ENCODE results near the gene TUBG1. TPM values are rescaled to one million over a fixed set of nuclear protein-coding genes. Genes with fewer than 3 reads are reported as not detected.

The TUBG1 gene
- total and polyA plus RNA-seq, 10 donors = 9.5 to 33.8 (median 22.9) TPM

DNA sequence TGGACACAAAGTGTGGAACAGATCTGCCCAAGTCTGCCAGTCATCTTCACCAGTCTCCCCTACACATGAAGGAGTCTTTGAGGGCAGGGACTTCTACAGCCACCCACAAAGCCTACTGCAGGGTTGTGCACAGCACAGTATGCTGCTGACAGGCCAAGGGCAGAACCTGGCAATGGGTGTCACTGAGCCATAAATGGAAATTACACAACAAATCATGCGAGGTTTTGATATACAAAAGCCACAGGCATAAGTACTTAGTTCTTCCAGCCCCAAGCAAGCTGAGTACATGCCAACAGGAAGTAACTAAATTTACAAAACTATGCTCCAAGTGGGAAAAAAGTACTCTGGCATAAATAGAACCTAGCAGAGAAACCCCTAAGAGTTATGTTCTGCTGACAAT is 24.1 kb upstream of the TUBG1 start:
- intact Hi-C loops (cut with DNase I; ENCODE audit: low total_unique reads) = no loop called here
- no peaks in the 10 kb centered on the region for H3K27me3 ChIP-seq (replicated peaks in 1 of 7)
- 23 to 67% (median 28%) methylated on average over 1 of the region's 1 CpG for WGBS, 5 donors
- H3K9me3 ChIP-seq = no peaks in the 10 kb centered on the region
- peak overlapping the region in 1 of 8 donors; percentile 3 for H3K4me3 ChIP-seq
- peaks cover 0 to 41% (median 27%) of the 10 kb centered on the region in 6 donors for H3K4me1 ChIP-seq
- DNase-seq = no peak
- H3K36me3 ChIP-seq = peaks cover 9 to 100% (median 96%) of the 10 kb centered on the region in 6 donors
- TF ChIP-seq POLR2A (IDR thresholded peaks at IDR 0.05) (no peak), POLR2AphosphoS5 (IDR thresholded peaks at IDR 0.05) (no peak)
- TF ChIP-seq, protein P1, sequence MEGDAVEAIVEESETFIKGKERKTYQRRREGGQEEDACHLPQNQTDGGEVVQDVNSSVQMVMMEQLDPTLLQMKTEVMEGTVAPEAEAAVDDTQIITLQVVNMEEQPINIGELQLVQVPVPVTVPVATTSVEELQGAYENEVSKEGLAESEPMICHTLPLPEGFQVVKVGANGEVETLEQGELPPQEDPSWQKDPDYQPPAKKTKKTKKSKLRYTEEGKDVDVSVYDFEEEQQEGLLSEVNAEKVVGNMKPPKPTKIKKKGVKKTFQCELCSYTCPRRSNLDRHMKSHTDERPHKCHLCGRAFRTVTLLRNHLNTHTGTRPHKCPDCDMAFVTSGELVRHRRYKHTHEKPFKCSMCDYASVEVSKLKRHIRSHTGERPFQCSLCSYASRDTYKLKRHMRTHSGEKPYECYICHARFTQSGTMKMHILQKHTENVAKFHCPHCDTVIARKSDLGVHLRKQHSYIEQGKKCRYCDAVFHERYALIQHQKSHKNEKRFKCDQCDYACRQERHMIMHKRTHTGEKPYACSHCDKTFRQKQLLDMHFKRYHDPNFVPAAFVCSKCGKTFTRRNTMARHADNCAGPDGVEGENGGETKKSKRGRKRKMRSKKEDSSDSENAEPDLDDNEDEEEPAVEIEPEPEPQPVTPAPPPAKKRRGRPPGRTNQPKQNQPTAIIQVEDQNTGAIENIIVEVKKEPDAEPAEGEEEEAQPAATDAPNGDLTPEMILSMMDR (IDR thresholded peaks at IDR 0.05 in 8 of 11, conservative IDR thresholded peaks at IDR 0.05 in 3 of 11) = no peak
- peak overlapping the region in 6 of 8 donors; percentile 25 to 71 (median 37) for H3K27ac ChIP-seq

GRCh38 chr17:42586514-42587230 is 22.8 kb upstream of the TUBG1 start:
- intact Hi-C loops (cut with DNase I; ENCODE audit: low total_unique reads) = no loop called here
- WGBS, 5 donors = 72 to 88% (median 78%) methylated on average over 7 of the region's 7 CpGs
- Histone ChIP-seq H3K27ac (peak overlapping the region in 4 of 8 donors; percentile 42 to 71 (median 60)), H3K4me1 (peaks cover 0 to 39% (median 29%) of the 10 kb centered on the region in 6 donors), H3K27me3 (replicated peaks in 1 of 7) (no peaks in the 10 kb centered on the region), H3K4me3 (peak overlapping the region in 1 of 8 donors; percentile 16), H3K36me3 (peaks cover 9 to 100% (median 96%) of the 10 kb centered on the region in 6 donors), H3K9me3 (no peaks in the 10 kb centered on the region)
- peak in 1 of 3 donors; percentile 20 for TF ChIP-seq POLR2AphosphoS5 (IDR thresholded peaks at IDR 0.05)
- TF ChIP-seq POLR2A (IDR thresholded peaks at IDR 0.05) = no peak
- TF ChIP-seq, protein P1 (IDR thresholded peaks at IDR 0.05 in 8 of 11, conservative IDR thresholded peaks at IDR 0.05 in 3 of 11) = no peak
- no peak for DNase-seq

DNA sequence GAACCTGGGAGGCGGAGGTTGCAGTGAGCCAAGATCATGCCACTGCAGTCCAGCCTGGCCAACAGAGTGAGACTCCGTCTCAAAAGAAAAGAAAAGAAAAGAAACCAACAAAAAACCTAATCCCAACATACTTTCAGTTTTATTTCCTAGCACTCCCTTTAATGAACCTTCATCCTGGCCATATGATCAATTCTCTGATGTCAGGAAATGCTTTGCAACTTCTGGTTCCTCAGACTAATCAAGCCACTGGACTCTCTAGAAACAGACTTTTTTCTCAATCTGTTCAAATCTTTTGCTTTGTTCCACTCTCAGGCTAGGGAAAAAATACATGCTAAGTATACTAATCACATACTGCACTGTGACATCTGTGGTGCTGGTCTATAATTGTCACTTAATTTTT is 18.6 kb upstream of the TUBG1 start:
- WGBS, 5 donors = 87 to 95% (median 91%) methylated on average over 2 of the region's 2 CpGs
- intact Hi-C loops (cut with DNase I; ENCODE audit: low total_unique reads) = no loop called here

GRCh38 chr17:42591411-42591810 is 18.1 kb upstream of the TUBG1 start:
- Histone ChIP-seq H3K36me3 (peaks cover 0 to 100% (median 64%) of the 10 kb centered on the region in 6 donors), H3K4me1 (peaks cover 0 to 22% (median 14%) of the 10 kb centered on the region in 6 donors), H3K27ac (peak overlapping the region in 1 of 8 donors; percentile 28), H3K27me3 (replicated peaks in 1 of 7) (no peaks in the 10 kb centered on the region), H3K4me3 (no peak overlapping the region), H3K9me3 (no peaks in the 10 kb centered on the region)
- DNase-seq = no peak
- TF ChIP-seq POLR2AphosphoS5 (IDR thresholded peaks at IDR 0.05) = no peak
- 87 to 96% (median 94%) methylated on average over 9 of the region's 9 CpGs for WGBS, 5 donors
- intact Hi-C loops (cut with DNase I; ENCODE audit: low total_unique reads) = no loop called here

More for the DNA sequence above, 18.6 kb upstream of the TUBG1 start:
- peaks cover 0 to 27% (median 19%) of the 10 kb centered on the region in 6 donors for H3K4me1 ChIP-seq
- H3K36me3 ChIP-seq = peaks cover 0 to 100% (median 69%) of the 10 kb centered on the region in 6 donors
- peak overlapping the region in 1 of 8 donors; percentile 28 for H3K27ac ChIP-seq
- no peak overlapping the region for H3K4me3 ChIP-seq
- no peak for DNase-seq
- no peaks in the 10 kb centered on the region for H3K9me3 ChIP-seq
- no peaks in the 10 kb centered on the region for H3K27me3 ChIP-seq (replicated peaks in 1 of 7)
- TF ChIP-seq POLR2A (IDR thresholded peaks at IDR 0.05) (no peak), POLR2AphosphoS5 (IDR thresholded peaks at IDR 0.05) (no peak)
- TF ChIP-seq, protein P1 (IDR thresholded peaks at IDR 0.05 in 8 of 11, conservative IDR thresholded peaks at IDR 0.05 in 3 of 11) = no peak

Data from spleen (tissue), 11 donors.